Measurements from ENCODE around the gene KBTBD2.
"Not testable (repeated sequence)": the region's sequence is repeated elsewhere in the genome, so short reads cannot be mapped to it uniquely, and the experiment has no call there.

KBTBD2 gene

DNA sequence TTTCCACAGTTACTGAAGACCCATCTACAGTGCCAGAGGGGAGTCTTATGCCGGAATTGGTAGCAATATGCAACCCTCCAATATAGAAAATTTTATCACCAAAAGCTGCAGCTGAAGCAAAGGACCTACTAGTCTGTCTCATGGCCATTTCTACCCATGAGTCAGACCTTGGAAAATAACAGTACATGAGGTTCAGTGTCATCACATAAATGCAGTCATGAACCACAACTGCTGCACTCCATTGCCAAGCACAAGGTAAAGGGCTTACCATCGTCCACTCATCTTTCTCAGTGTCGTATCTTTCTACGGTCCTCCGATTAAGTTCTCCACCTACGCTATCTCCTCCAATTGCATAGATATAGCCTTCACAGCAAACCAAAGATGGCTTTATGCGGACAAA is 21.8 kb downstream of the KBTBD2 start:
- Histone ChIP-seq H3K4me1 (no peaks in the 10 kb centered on the region), H3K4me3 (ENCODE audit: low read depth, low read length) (no peak overlapping the region), H3K36me3 (peaks cover 37% of the 10 kb centered on the region), H3K9me3 (no peaks in the 10 kb centered on the region), H3K27me3 (no peaks in the 10 kb centered on the region)
- no peak for DNase-seq
- TF ChIP-seq, protein P1, sequence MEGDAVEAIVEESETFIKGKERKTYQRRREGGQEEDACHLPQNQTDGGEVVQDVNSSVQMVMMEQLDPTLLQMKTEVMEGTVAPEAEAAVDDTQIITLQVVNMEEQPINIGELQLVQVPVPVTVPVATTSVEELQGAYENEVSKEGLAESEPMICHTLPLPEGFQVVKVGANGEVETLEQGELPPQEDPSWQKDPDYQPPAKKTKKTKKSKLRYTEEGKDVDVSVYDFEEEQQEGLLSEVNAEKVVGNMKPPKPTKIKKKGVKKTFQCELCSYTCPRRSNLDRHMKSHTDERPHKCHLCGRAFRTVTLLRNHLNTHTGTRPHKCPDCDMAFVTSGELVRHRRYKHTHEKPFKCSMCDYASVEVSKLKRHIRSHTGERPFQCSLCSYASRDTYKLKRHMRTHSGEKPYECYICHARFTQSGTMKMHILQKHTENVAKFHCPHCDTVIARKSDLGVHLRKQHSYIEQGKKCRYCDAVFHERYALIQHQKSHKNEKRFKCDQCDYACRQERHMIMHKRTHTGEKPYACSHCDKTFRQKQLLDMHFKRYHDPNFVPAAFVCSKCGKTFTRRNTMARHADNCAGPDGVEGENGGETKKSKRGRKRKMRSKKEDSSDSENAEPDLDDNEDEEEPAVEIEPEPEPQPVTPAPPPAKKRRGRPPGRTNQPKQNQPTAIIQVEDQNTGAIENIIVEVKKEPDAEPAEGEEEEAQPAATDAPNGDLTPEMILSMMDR (IDR thresholded peaks at IDR 0.05; ENCODE audit: low read depth, low read length) = no peak

DNA sequence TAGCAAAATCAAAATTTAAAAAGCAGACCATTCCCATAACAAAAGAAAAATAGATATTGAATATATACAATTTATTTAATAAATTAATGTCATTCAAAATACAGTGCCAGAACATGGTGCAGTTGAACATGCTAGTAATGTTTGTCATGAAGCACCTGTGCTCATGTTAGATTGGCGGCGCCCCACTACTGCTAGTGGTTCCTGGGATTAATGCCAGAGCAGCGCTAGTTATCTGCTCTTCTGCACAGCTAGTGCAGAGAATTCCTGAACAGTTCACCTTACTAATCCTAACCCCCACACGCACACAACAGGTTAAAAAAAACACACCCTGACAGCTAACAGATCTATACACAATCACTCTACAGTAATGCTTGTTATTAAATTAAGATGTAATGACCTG is 23.4 kb downstream of the KBTBD2 start:
- TF ChIP-seq, protein P1 (IDR thresholded peaks at IDR 0.05; ENCODE audit: low read depth, low read length) = no peak
- H3K4me3 ChIP-seq (ENCODE audit: low read depth, low read length) = no peak overlapping the region
- H3K36me3 ChIP-seq = peaks cover 25% of the 10 kb centered on the region
- no peaks in the 10 kb centered on the region for H3K9me3 ChIP-seq
- no peaks in the 10 kb centered on the region for H3K4me1 ChIP-seq
- no peaks in the 10 kb centered on the region for H3K27me3 ChIP-seq
- no peak for DNase-seq

- no peaks in the 10 kb centered on the region for H3K27me3 ChIP-seq
- no peaks in the 10 kb centered on the region for H3K9me3 ChIP-seq
- H3K4me3 ChIP-seq (ENCODE audit: low read depth, low read length) = no peak overlapping the region
- no peak for DNase-seq
- TF ChIP-seq, protein P1 (IDR thresholded peaks at IDR 0.05; ENCODE audit: low read depth, low read length) = no peak
- H3K36me3 ChIP-seq = peaks cover 10% of the 10 kb centered on the region
- no peaks in the 10 kb centered on the region for H3K4me1 ChIP-seq
These were observed 26.0 kb downstream of the KBTBD2 start for GRCh38 chr7:32865448-32866030.

GRCh38 chr7:32863872-32864271 is 27.7 kb downstream of the KBTBD2 start:
- H3K4me1 ChIP-seq; H3K36me3 ChIP-seq; H3K27me3 ChIP-seq; DNase-seq; H3K4me3 ChIP-seq (ENCODE audit: low read depth, low read length); H3K9me3 ChIP-seq: not testable (repeated sequence)

- Histone ChIP-seq H3K36me3 (no peaks in the 10 kb centered on the region), H3K27me3 (no peaks in the 10 kb centered on the region)
- TF ChIP-seq, protein P1 (IDR thresholded peaks at IDR 0.05; ENCODE audit: low read depth, low read length) = no peak
These were observed 31.5 kb downstream of the KBTBD2 start for GRCh38 chr7:32860090-32860489.

GRCh38 chr7:32858648-32859047 is 32.9 kb downstream of the KBTBD2 start:
- H3K4me3 ChIP-seq (ENCODE audit: low read depth, low read length) = no peak overlapping the region
- TF ChIP-seq, protein P1 (IDR thresholded peaks at IDR 0.05; ENCODE audit: low read depth, low read length) = no peak

More at GRCh38 chr7:32860090-32860489, 31.5 kb downstream of the KBTBD2 start:
- H3K9me3 ChIP-seq = no peaks in the 10 kb centered on the region
- DNase-seq = no peak
- H3K4me1 ChIP-seq = no peaks in the 10 kb centered on the region
- H3K4me3 ChIP-seq (ENCODE audit: low read depth, low read length) = no peak overlapping the region

GRCh38 chr7:32857063-32857462 is 34.5 kb downstream of the KBTBD2 start:
- not testable (repeated sequence) for H3K4me3 ChIP-seq (ENCODE audit: low read depth, low read length); H3K36me3 ChIP-seq; H3K9me3 ChIP-seq; H3K27me3 ChIP-seq; DNase-seq; H3K4me1 ChIP-seq

More at GRCh38 chr7:32858648-32859047, 32.9 kb downstream of the KBTBD2 start:
- Histone ChIP-seq H3K27me3 (no peaks in the 10 kb centered on the region), H3K4me1 (no peaks in the 10 kb centered on the region), H3K36me3 (no peaks in the 10 kb centered on the region), H3K9me3 (no peaks in the 10 kb centered on the region)
- no peak for DNase-seq

DNA sequence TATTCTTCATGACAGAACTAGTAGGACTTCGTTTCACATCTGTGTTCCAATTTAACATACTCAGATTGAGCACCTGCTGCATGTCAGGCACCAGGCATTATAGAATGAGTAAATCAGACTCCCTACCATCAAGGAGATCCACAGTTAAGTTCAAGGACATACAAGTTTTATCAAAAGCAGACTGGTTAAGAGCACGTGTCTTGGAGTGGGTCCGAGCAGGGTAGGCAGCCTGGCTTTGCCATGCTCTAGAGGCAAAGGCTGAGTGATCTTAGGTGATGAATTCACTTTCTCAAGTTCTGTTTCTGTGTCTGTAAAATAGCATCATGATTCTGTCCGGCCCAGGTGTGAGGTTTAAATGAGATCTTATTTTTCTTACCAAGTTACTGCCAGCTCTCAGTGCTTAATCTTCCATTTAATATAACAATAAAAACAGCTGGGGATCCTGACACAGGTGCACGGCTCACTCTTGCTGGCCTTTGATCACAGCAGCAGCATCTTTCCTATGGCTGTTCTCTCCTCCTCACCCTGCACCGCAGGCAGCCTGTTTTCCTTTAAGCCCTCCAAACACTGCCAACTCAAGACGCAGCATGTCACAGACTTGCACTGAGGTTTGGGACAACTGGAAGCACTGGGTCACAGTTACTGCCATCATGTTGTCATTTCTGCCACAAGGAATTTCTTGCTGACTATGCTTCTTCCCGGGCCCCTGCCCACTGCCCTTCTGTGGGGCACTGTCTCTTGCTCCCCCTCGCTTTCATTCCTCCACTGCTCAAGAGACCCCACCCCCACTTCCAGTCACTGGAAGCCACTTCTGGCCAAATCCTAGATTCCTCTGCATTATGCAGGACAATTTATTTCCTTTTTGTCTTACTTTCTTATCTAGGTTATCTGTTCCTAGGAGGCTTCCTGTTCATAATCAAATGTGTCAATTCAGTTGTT is 35.5 kb downstream of the KBTBD2 start:
- not testable (repeated sequence) for H3K4me3 ChIP-seq (ENCODE audit: low read depth, low read length); H3K27me3 ChIP-seq; H3K36me3 ChIP-seq; H3K9me3 ChIP-seq; DNase-seq; H3K4me1 ChIP-seq

GRCh38 chr7:32850654-32851053 is 40.9 kb downstream of the KBTBD2 start:
- not testable (repeated sequence) for H3K9me3 ChIP-seq; H3K27me3 ChIP-seq; H3K4me1 ChIP-seq; H3K4me3 ChIP-seq (ENCODE audit: low read depth, low read length); DNase-seq; H3K36me3 ChIP-seq

- H3K4me1 ChIP-seq; H3K27me3 ChIP-seq; H3K36me3 ChIP-seq; H3K9me3 ChIP-seq; H3K4me3 ChIP-seq (ENCODE audit: low read depth, low read length); DNase-seq: not testable (repeated sequence)
These were observed 42.9 kb downstream of the KBTBD2 start for GRCh38 chr7:32848655-32849054.
